HepG2 (cell line): ENCODE results near the gene NCBP2. TPM values are rescaled to one million over a fixed set of nuclear protein-coding genes. Genes with fewer than 3 reads are reported as not detected.
A peak's percentile ranks its signal among the peaks of the same experiment; 100 is the strongest.

Experiments
- BCL6 ChIP-seq: IDR thresholded peaks from 2 replicates; pipeline ENCODE4 v1.6.1; 2016; ENCODE audit warnings: missing genetic modification reagents, missing compliant biosample characterization
- KDM4B ChIP-seq: sonication (generic); formaldehyde crosslinking; IDR thresholded peaks from 2 replicates; pipeline ENCODE4 v1.4.0; 2020; ENCODE audit warnings: missing genetic modification reagents
- KMT2A ChIP-seq: sonication (generic); formaldehyde crosslinking; IDR thresholded peaks from 2 replicates; pipeline ENCODE4 v1.4.0; 2020; ENCODE audit warnings: missing genetic modification reagents
- NCOA1 ChIP-seq: sonication (generic); formaldehyde crosslinking; IDR thresholded peaks from 2 replicates; pipeline ENCODE4 v1.9.0; 2021; ENCODE audit warnings: missing genetic modification reagents
- SAP130 ChIP-seq: IDR thresholded peaks from 2 replicates; pipeline ENCODE4 v1.6.1; 2016; ENCODE audit warnings: low read depth
- SOX13 ChIP-seq, 3 experiments: fragments of 450-650 bp in 1 of 3; sonication (generic) in 1 of 3; formaldehyde crosslinking in 1 of 3; IDR thresholded peaks in 2 of 3; conservative IDR thresholded peaks in 1 of 3; 2 replicates each; pipeline versions ENCODE4 v1.5.0 to v1.6.1; 2016 to 2020; ENCODE audit warnings: antibody characterized with exemption in 1 of 3, mild to moderate bottlenecking in 1 of 3, missing compliant biosample characterization in 1 of 3, missing genetic modification reagents in 1 of 3, moderate library complexity in 1 of 3
- TBX2 ChIP-seq: sonication (generic); formaldehyde crosslinking; IDR thresholded peaks from 2 replicates; pipeline ENCODE4 v1.5.0; 2020; ENCODE audit warnings: missing genetic modification reagents, mild to moderate bottlenecking, borderline replicate concordance
- TMF1 ChIP-seq: sonication (generic); formaldehyde crosslinking; IDR thresholded peaks from 2 replicates; pipeline ENCODE4 v1.8.1; 2022; ENCODE audit warnings: low read depth, missing genetic modification reagents
- XRCC5 ChIP-seq: fragments of 200-400 bp; formaldehyde crosslinking; optimal IDR thresholded peaks from 2 replicates; pipeline ENCODE3; 2017; ENCODE audit warnings: mild to moderate bottlenecking, low read length
- ZKSCAN8 ChIP-seq: IDR thresholded peaks from 2 replicates; pipeline ENCODE4 v1.6.1; 2016; ENCODE audit warnings: borderline replicate concordance, missing genetic modification reagents, missing compliant biosample characterization
- ZNF264 ChIP-seq: sonication (generic); formaldehyde crosslinking; IDR thresholded peaks from 2 replicates; pipeline ENCODE4 v1.4.0; 2020; ENCODE audit warnings: missing genetic modification reagents
- ZNF331 ChIP-seq: sonication (generic); formaldehyde crosslinking; IDR thresholded peaks from 2 replicates; pipeline ENCODE4 v1.4.0; 2020; ENCODE audit warnings: missing genetic modification reagents
- ZNF383 ChIP-seq: sonication (generic); formaldehyde crosslinking; IDR thresholded peaks from 2 replicates; pipeline ENCODE4 v1.4.0; 2020; ENCODE audit warnings: missing genetic modification reagents, mild to moderate bottlenecking, borderline replicate concordance
- ZNF629 ChIP-seq: sonication (generic); formaldehyde crosslinking; conservative IDR thresholded peaks from 2 replicates; pipeline ENCODE4 v1.5.0; 2020; ENCODE audit warnings: missing genetic modification reagents
- polyA plus RNA-seq, 8 experiments: library from polyadenylated mRNA; depleted of rRNA in 3 of 8; stranded (reverse) in 7 of 8; unstranded in 1 of 8; fragments of >200 nt; fragmentation: Illumina TruSeq in 4 of 8; extraction: Trizol in 4 of 8; gene quantifications; 2 replicates each; pipeline versions ENCODE4 v1.2.1 to v1.2.3, GENCODE V29; 2011 to 2016; ENCODE audit warnings: low read depth in 4 of 8, missing spikeins in 1 of 8, mixed read lengths in 1 of 8; ENCODE audit not compliant: insufficient read depth in 1 of 8
- total RNA-seq, 5 experiments: library from RNA; depleted of rRNA; stranded (reverse); fragments of >200 nt; fragmentation: Illumina TruSeq; extraction: Trizol; gene quantifications; 2 replicates each; pipeline ENCODE4 v1.2.3, GENCODE V29; 2016; ENCODE audit warnings: low read depth in 1 of 5
- TF ChIP-seq, protein P1 (sequence below): sonication (generic); formaldehyde crosslinking; IDR thresholded peaks from 2 replicates; pipeline ENCODE4 v1.8.0; 2022; ENCODE audit warnings: missing genetic modification reagents, mild to moderate bottlenecking, borderline replicate concordance
- TF ChIP-seq, protein P2 (sequence below): IDR thresholded peaks from 2 replicates; pipeline ENCODE4 v1.6.1; 2016; ENCODE audit warnings: low read depth
- TF ChIP-seq, protein P3 (sequence below): sonication (generic); formaldehyde crosslinking; IDR thresholded peaks from 2 replicates; pipeline ENCODE4 v1.9.0; 2022; ENCODE audit warnings: missing genetic modification reagents, mild to moderate bottlenecking, borderline replicate concordance
- TF ChIP-seq, protein P4 (sequence below): sonication (generic); formaldehyde crosslinking; IDR thresholded peaks from 2 replicates; pipeline ENCODE4 v1.5.1; 2020; ENCODE audit warnings: mild to moderate bottlenecking, moderate library complexity, missing genetic modification reagents

NCBP2 gene
- total and polyA plus RNA-seq, 2 of the 13 experiments (the other 11 are each of a cell fraction or from before 2014, with no cell fraction given), result 58.7 to 95.5 TPM

DNA sequence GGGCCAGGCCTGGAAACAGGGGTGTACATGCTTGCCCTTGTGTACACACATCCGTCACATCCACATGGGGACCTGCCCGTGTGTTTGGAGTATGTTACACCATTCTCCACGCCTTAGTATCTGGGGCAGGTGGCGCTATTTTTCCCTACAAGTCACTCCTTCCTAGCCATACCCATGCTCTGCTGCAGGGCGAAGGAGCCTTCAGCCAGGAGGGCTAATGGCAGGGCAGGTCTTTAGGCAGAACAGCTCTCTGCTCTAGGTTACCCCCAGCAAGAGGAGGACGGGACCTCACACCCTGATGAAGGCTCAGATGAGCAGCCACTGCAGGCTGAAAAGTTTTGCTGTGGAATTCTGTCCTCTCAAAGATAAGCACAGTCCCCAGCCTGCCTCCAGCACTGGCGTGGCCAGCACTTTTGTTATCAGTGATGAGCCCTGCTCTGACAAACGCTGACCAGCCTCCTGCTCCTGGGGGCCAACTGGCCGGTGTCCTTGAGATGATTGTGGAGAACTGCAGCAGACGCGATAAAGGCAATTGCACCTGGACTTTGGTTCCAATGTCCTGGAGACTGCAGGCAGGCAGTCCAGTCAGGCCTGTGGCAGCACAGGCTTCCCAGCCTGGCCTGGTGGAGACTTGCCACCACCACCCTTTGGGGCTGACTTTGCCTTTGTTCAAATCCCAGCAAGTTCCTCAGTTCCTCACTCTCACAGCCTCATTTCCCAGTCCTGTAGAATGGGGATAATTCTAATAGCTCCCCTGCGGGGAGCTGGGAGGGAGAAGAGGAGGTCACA is 46.1 kb upstream of the NCBP2 start (continued):
- no peak for TF ChIP-seq SOX13 (IDR thresholded peaks at IDR 0.05)
- TF ChIP-seq SOX13 (CRISPR knock-in tag; conservative IDR thresholded peaks at IDR 0.05 in 1 of 2, IDR thresholded peaks at IDR 0.05 in 1 of 2), result peak in 1 of 2 experiments; percentile 79; a peak in 2 of 4 replicates
- peak; percentile 64; the same call in 1 of the 2 replicates for TF ChIP-seq ZKSCAN8
- peak; percentile 68 for TF ChIP-seq ZNF331 (CRISPR knock-in tag)
- 0 out of 2 replicates have a peak, but pooled peaks have one; percentile 69 for TF ChIP-seq KMT2A
- peak; percentile 90 for TF ChIP-seq ZNF629 (CRISPR knock-in tag)
- peak; percentile 74; the same call in 1 of the 2 replicates for TF ChIP-seq NCOA1 (CRISPR knock-in tag)
- TF ChIP-seq TBX2 (CRISPR knock-in tag), result peak; percentile 56; the same call in 1 of the 2 replicates
- no peak for TF ChIP-seq TMF1 (CRISPR knock-in tag)
- TF ChIP-seq, protein P1, sequence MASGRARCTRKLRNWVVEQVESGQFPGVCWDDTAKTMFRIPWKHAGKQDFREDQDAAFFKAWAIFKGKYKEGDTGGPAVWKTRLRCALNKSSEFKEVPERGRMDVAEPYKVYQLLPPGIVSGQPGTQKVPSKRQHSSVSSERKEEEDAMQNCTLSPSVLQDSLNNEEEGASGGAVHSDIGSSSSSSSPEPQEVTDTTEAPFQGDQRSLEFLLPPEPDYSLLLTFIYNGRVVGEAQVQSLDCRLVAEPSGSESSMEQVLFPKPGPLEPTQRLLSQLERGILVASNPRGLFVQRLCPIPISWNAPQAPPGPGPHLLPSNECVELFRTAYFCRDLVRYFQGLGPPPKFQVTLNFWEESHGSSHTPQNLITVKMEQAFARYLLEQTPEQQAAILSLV, result 0 out of 2 replicates have a peak, but pooled peaks have one; percentile 64
- TF ChIP-seq KDM4B (CRISPR knock-in tag), result peak; percentile 13; the same call in 1 of the 2 replicates
- TF ChIP-seq, protein P2, sequence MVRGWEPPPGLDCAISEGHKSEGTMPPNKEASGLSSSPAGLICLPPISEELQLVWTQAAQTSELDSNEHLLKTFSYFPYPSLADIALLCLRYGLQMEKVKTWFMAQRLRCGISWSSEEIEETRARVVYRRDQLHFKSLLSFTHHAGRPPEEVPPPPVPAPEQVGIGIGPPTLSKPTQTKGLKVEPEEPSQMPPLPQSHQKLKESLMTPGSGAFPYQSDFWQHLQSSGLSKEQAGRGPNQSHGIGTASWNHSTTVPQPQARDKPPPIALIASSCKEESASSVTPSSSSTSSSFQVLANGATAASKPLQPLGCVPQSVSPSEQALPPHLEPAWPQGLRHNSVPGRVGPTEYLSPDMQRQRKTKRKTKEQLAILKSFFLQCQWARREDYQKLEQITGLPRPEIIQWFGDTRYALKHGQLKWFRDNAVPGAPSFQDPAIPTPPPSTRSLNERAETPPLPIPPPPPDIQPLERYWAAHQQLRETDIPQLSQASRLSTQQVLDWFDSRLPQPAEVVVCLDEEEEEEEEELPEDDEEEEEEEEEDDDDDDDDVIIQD (CRISPR knock-in tag), result 0 out of 2 replicates have a peak, but pooled peaks have one; percentile 23
- TF ChIP-seq BCL6, result peak; percentile 80
- peak; percentile 63; the same call in 1 of the 2 replicates for TF ChIP-seq ZNF264 (CRISPR knock-in tag)
- TF ChIP-seq, protein P3, sequence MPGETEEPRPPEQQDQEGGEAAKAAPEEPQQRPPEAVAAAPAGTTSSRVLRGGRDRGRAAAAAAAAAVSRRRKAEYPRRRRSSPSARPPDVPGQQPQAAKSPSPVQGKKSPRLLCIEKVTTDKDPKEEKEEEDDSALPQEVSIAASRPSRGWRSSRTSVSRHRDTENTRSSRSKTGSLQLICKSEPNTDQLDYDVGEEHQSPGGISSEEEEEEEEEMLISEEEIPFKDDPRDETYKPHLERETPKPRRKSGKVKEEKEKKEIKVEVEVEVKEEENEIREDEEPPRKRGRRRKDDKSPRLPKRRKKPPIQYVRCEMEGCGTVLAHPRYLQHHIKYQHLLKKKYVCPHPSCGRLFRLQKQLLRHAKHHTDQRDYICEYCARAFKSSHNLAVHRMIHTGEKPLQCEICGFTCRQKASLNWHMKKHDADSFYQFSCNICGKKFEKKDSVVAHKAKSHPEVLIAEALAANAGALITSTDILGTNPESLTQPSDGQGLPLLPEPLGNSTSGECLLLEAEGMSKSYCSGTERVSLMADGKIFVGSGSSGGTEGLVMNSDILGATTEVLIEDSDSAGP (CRISPR knock-in tag), result peak; percentile 87
- TF ChIP-seq, protein P4, sequence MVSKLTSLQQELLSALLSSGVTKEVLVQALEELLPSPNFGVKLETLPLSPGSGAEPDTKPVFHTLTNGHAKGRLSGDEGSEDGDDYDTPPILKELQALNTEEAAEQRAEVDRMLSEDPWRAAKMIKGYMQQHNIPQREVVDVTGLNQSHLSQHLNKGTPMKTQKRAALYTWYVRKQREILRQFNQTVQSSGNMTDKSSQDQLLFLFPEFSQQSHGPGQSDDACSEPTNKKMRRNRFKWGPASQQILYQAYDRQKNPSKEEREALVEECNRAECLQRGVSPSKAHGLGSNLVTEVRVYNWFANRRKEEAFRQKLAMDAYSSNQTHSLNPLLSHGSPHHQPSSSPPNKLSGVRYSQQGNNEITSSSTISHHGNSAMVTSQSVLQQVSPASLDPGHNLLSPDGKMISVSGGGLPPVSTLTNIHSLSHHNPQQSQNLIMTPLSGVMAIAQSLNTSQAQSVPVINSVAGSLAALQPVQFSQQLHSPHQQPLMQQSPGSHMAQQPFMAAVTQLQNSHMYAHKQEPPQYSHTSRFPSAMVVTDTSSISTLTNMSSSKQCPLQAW (CRISPR knock-in tag), result 0 out of 2 replicates have a peak, but pooled peaks have one; percentile 61
- peak; percentile 26 for TF ChIP-seq XRCC5
- TF ChIP-seq ZNF383, result no peak
- peak; percentile 34; the same call in 1 of the 2 replicates for TF ChIP-seq SAP130
